ENCODE data around the gene ZNF639. TPM values are rescaled to one million over a fixed set of nuclear protein-coding genes. Genes with fewer than 3 reads are reported as not detected.
A peak's percentile ranks its signal among the peaks of the same experiment; 100 is the strongest.

Gene ZNF639
- total RNA-seq, 4 donors from 2014 or later = 50.0 to 78.2 (median 58.8) TPM

GRCh38 chr3:179288845-179289244, 34.0 kb upstream of the ZNF639 start:
- Histone ChIP-seq H3K4me3 (no peak overlapping the region), H3K4me1 (no peaks in the 10 kb centered on the region), H3K9me3 (no peaks in the 10 kb centered on the region), H3K36me3 (no peaks in the 10 kb centered on the region), H3K27me3 (no peaks in the 10 kb centered on the region), H3K27ac (replicated peaks in 1 of 4) (no peak overlapping the region)
- WGBS = 92% methylated on average over 4 of the region's 4 CpGs
- intact Hi-C loops (cut with DNase I) = no loop called here
- DNase-seq (ENCODE audit: extremely low spot score) = peak; percentile 50
- TF ChIP-seq CTCF (IDR thresholded peaks at IDR 0.05) (no peak), POLR2A (IDR thresholded peaks at IDR 0.05; ENCODE audit: low read depth) (no peak), POLR2AphosphoS5 (IDR thresholded peaks at IDR 0.05) (no peak), EP300 (IDR thresholded peaks at IDR 0.05) (no peak)

DNA sequence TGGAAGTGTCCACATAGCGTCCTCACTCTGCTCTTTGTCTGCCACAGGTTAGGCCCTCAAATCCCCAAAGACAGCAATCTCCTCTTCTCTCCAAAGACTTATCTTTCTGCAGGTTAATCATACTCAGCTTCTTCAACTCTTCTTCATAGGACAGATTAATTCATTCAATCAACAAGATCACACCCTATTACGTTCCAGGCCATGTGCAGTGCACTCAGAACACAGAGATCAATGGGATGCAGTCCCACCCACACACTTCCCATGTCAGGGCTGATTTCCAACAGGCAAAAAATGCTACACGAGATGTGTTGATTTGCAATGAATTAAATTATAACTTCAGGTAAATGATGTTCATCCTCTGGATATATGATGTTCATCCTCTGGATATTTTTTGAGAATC, 33.5 kb upstream of the ZNF639 start:
- 79% methylated on average over 3 of the region's 3 CpGs for WGBS
- intact Hi-C loops (cut with DNase I) = no loop called here
- TF ChIP-seq EP300 (IDR thresholded peaks at IDR 0.05) (no peak), POLR2AphosphoS5 (IDR thresholded peaks at IDR 0.05) (no peak), CTCF (IDR thresholded peaks at IDR 0.05) (no peak), POLR2A (IDR thresholded peaks at IDR 0.05; ENCODE audit: low read depth) (no peak)

DNA sequence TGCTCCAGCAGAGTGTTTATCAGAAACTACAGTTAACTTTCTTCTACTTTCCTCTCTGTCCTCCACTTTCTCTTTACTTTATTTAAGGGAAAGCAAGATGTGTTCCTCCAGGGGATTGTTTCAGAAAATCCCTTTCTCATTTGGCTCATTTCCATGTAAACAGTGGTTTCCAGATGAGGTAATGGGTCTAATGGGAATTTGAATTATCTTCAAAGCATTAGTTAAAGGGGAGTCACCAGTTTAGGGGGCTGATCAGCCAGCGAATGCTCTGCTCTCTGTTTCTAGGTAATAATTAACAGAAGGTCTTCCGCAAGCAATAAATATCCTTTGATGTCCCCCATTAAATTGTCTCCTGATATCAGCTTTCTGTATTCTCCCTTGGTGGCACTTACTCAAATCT, 30.4 kb upstream of the ZNF639 start:
- WGBS = 90% methylated on average over 2 of the region's 2 CpGs

More for the DNA sequence above, 33.5 kb upstream of the ZNF639 start:
- H3K9me3 ChIP-seq = no peaks in the 10 kb centered on the region
- peak; percentile 80 for DNase-seq (ENCODE audit: extremely low spot score)
- no peak overlapping the region for H3K27ac ChIP-seq (replicated peaks in 1 of 4)
- no peaks in the 10 kb centered on the region for H3K36me3 ChIP-seq
- H3K4me3 ChIP-seq = no peak overlapping the region
- no peaks in the 10 kb centered on the region for H3K27me3 ChIP-seq
- no peaks in the 10 kb centered on the region for H3K4me1 ChIP-seq

DNA sequence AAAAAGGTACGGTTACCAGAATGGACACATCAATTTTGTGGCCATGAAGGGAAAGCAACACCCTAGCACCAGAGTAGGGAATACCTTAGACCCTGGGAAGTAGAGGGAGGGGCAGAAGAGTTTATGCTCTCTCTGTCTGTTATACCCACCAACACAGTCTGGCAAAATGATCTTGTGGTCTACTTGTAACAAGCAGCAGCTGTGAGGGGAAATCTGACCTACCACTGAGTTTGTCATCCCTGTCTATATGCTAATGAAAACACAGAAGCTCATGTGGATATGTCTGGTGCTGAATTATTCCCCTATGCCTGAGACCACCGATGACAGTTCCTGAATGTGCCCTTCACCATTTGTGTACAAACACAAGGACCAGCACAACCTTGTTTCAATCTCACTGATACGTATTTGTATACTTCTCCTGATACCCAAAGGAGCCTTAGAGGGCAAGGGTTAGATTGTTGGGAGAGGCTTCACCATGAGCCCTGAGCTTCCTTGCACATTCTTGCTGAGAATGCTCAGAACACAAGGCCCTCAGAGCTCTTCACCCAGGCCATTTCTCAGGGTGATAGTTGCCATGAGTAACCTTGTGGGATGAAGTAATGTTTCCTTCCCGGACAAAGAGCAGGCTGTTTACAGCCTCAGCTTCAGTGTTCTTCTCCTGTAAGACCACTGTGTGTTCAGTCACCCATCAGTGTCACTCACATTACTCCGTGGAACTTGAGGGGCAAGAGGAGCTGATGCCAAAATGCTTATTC, 24.7 kb upstream of the ZNF639 start:
- WGBS = 66% methylated on average over 5 of the region's 5 CpGs
- DNase-seq (ENCODE audit: extremely low spot score) = peak; percentile 75

More for the DNA sequence above, 30.4 kb upstream of the ZNF639 start:
- Histone ChIP-seq H3K27ac (replicated peaks in 1 of 4) (no peak overlapping the region), H3K4me3 (no peak overlapping the region), H3K4me1 (no peaks in the 10 kb centered on the region), H3K27me3 (no peaks in the 10 kb centered on the region), H3K9me3 (no peaks in the 10 kb centered on the region), H3K36me3 (no peaks in the 10 kb centered on the region)
- DNase-seq (ENCODE audit: extremely low spot score) = peak; percentile 4
- intact Hi-C loops (cut with DNase I) = no loop called here
- TF ChIP-seq EP300 (IDR thresholded peaks at IDR 0.05) (no peak), POLR2AphosphoS5 (IDR thresholded peaks at IDR 0.05) (no peak), CTCF (IDR thresholded peaks at IDR 0.05) (no peak), POLR2A (IDR thresholded peaks at IDR 0.05; ENCODE audit: low read depth) (no peak)

More for the DNA sequence above, 24.7 kb upstream of the ZNF639 start:
- TF ChIP-seq CTCF (IDR thresholded peaks at IDR 0.05) (no peak), POLR2A (IDR thresholded peaks at IDR 0.05; ENCODE audit: low read depth) (no peak)
- Histone ChIP-seq H3K4me1 (no peaks in the 10 kb centered on the region), H3K36me3 (no peaks in the 10 kb centered on the region), H3K27ac (replicated peaks in 1 of 4) (no peak overlapping the region), H3K27me3 (no peaks in the 10 kb centered on the region), H3K9me3 (peaks cover 0 to 7% (median 2%) of the 10 kb centered on the region in 4 donors), H3K4me3 (no peak overlapping the region)
- intact Hi-C loops (cut with DNase I) = no loop called here

Measured in esophagus muscularis mucosa (tissue), 4 donors.